GM19395 (cell line): ENCODE measurements around the gene ANKRD33B.
"Not testable (repeated sequence)": the region's sequence is repeated elsewhere in the genome, so short reads cannot be mapped to it uniquely, and the experiment has no call there.

Source experiments
- ATAC-seq: cut with Tn5 transposase; IDR thresholded peaks from one replicate; pipeline ENCODE4 v1.9.1; 2021; ENCODE audit warnings: mild to moderate bottlenecking, moderate library complexity; ENCODE audit not compliant: unreplicated experiment

Gene ANKRD33B

GRCh38 chr5:10633271-10634049, 69.6 kb downstream of the ANKRD33B start:
- ATAC-seq: no peak

GRCh38 chr5:10634050-10634449, 70.2 kb downstream of the ANKRD33B start:
- ATAC-seq: no peak

DNA sequence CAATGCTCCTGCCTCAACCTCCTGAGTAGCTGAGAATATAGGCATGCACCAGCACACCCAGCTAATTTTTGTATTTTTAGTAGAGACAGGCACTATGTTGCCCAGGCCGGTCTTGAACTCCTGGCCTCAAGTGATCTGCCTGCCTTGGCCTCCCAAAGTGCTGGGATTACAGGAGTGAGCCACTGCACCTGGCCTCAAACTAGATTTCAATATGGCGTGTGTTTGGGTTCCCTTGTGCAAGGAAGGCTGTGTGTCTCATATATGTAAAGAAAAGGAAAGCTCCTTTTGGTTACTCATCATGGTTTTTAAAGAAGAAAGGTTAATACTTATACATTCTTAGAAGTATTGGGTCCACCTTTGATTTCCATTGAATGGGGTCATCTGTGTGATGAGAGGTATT, 70.7 kb downstream of the ANKRD33B start:
- no peak for ATAC-seq

GRCh38 chr5:10635257-10635866, 71.5 kb downstream of the ANKRD33B start:
- peak; percentile 69 for ATAC-seq

DNA sequence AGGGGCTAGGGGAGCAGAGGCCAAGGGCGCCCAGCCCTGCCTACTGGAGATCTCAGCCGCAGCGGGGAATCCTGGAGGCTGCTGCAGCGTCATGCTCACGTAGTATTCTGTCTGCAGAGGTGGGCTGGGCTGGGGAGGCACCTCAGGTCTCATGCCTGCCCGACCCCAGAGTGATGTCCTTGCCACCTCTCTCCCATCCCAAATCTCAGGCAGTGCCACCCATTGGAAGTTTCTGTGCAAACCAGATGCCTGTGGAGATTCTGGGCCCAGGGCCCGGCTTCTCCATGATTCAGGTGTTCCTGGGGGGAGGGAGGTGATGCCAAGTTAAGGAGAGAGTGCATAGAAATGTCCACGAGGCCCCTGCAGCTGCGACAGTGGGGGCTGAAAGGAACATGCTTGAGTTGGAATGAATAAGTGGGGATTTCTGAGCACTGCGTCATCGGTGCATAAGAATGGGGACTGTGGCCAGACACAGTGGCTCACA, 72.0 kb downstream of the ANKRD33B start:
- ATAC-seq: no peak

- ATAC-seq: no peak
Observed at GRCh38 chr5:10636363-10637142, 72.7 kb downstream of the ANKRD33B start.

- ATAC-seq: no peak
Observed at GRCh38 chr5:10637944-10638343, 74.1 kb downstream of the ANKRD33B start.

DNA sequence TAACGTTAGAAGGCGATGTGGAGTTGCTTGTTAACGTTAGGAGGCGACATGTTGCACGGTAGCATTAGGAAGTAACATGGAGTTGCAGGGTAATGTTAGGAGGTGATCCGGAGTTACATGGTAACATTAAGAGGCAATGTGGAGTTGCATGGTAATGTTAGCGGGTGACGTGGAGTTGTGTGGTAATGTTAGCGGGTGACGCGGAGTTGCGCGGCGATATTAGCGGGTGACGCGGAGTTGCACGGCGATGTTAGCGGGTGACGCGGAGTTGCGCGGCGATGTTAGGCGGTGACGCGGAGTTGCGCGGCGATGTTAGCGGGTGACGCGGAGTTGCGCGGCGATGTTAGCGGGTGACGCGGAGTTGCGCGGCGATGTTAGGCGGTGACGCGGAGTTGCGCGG, 74.9 kb downstream of the ANKRD33B start:
- ATAC-seq: not testable (repeated sequence)

GRCh38 chr5:10639846-10640368, 76.0 kb downstream of the ANKRD33B start:
- ATAC-seq: no peak

GRCh38 chr5:10642367-10642766, 78.5 kb downstream of the ANKRD33B start:
- ATAC-seq: no peak

DNA sequence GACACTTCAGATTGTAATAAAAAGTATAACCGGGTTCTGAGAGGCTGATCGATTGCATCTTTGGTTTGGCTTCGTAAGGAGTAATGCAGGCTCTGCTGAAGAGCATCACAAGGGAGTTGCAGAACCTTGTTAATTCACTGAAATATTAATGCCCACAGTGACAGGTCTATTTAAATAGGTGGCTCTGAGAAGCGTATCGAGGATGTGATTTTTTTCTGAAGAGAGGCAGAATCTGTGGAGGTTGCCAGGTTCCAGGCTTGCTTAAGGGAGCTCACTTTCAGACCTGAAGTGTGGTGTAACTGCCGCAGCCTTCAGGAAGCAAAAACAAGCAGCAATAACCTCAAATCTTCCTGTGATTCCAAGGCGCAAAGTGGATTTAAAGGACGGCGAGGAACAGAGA, 80.3 kb downstream of the ANKRD33B start:
- ATAC-seq: no peak

DNA sequence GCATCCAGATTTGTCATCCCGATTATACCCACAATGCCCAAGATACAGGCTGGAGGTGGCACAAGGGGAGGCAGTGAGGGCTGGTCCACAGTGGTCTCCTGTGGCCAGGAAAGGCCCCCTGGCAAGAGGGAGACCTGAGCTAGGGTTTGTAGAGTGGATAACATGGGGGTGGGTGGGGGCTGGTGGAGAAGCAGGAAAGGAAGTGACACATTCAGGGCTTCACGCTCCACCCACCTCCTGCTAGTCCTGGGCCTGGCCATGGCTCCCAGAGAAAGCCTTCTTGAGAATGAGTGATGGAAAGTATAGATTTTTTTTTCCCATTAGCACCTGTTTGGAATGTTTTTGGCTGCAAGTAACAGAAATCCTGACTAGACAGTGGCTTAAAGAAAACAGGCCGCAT, 81.3 kb downstream of the ANKRD33B start:
- no peak for ATAC-seq

- ATAC-seq: no peak
Observed at GRCh38 chr5:10645671-10646070, 81.8 kb downstream of the ANKRD33B start.

- no peak for ATAC-seq
Observed at GRCh38 chr5:10647640-10648039, 83.8 kb downstream of the ANKRD33B start.

DNA sequence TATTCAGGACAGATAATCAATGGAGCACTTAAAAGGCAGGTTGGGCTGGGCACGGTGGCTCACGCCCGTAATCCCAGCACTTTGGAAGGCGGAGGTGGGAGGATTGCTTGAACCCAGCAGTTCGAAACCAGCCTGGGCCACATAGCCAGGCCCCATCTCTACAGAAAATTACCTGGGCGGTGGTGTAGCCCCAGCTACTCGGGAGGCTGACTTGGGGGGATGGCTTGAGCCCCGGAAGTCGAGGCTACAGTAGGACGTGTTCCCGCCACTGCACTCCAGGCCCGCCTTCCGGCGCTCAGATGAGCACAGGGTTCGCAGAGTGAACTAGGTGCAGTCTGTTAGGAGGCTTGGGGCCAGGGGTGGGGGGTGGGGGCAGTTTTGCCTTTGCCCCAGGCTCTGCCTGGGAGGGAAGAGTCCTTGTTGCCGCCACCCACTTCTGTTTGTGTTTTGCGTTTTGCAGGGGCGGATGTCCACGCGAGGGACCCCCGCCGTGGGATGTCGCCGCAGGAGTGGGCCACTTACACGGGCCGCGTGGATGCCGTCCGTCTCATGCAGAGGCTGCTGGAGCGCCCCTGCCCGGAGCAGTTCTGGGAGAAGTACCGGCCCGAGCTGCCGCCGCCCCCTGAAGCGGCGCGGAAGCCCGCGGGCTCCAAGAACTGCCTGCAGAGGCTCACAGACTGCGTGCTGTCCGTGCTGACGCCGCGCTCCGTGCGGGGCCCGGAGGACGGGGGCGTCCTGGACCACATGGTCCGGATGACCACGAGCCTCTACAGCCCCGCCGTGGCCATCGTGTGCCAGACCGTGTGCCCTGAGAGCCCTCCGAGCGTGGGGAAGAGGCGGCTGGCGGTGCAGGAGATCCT, 85.2 kb downstream of the ANKRD33B start:
- ATAC-seq: no peak

DNA sequence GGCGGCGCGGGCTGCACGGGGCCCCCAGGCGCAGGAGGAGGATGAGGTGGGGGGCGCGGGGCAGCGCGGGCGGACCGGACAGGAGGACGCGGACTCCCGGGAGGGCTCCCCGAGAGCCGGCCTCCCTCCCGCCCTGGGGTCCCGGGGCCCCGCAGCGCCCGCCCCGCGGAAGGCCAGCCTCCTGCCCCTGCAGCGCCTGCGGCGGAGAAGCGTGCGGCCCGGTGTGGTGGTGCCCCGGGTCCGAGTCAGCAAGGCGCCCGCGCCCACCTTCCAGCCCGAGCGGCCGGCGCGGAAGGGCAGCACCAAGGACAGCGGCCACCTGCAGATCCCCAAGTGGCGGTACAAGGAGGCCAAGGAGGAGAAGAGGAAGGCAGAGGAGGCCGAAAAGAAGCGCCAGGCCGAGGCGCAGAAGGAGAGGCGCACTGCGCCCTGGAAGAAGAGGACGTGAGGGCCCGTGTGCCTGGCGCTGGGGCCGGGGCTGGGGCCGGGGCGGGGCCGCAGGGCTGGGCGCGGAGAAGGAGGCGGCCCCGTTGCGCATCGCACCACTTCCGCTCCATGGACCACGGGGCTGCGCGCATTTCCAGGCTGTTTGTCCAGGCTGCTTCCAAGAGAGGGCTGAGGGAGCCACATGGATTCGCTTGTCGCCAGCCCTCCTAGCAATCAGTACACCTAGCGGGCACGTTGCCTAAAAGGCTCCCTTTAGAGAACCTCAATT, 86.0 kb downstream of the ANKRD33B start:
- ATAC-seq: no peak

- no peak for ATAC-seq
Observed at GRCh38 chr5:10652151-10652550, 88.3 kb downstream of the ANKRD33B start.

GRCh38 chr5:10652606-10653005, 88.7 kb downstream of the ANKRD33B start:
- ATAC-seq: no peak

GRCh38 chr5:10653043-10653442, 89.2 kb downstream of the ANKRD33B start:
- no peak for ATAC-seq
